Heart left ventricle (tissue), 16 donors: ENCODE results near the gene SUSD4. TPM values are rescaled to one million over a fixed set of nuclear protein-coding genes. Genes with fewer than 3 reads are reported as not detected.

Experiments
- ATAC-seq, 4 donors: fragments of 200-7000 bp; cut with Tn5 transposase; one replicate each; pipeline ENCODE4 v1.9.1; 2020 to 2022; ENCODE audit warnings: moderate library complexity in 4 of 4, mild to moderate bottlenecking in 3 of 4, moderate number of reproducible peaks in 1 of 4
- DNase-seq, 5 donors: peaks; one replicate each; pipeline ENCODE4 v3.0.0-alpha.2; 2020
- H3K27ac ChIP-seq, 12 donors: fragments of 200-600 bp; sonication (generic) in 4 of 12; one replicate each; pipeline versions ENCODE4 v1.5.0 to v1.8.0; 2016 to 2022; ENCODE audit warnings: mild to moderate bottlenecking in 2 of 12
- H3K27me3 ChIP-seq, 9 donors: fragments of 200-600 bp; sonication (generic) in 2 of 9; one replicate each; pipeline versions ENCODE4 v1.5.1 to v1.8.0; 2016 to 2022; ENCODE audit warnings: mild to moderate bottlenecking in 3 of 9
- H3K36me3 ChIP-seq, 9 donors: fragments of 200-600 bp; sonication (generic) in 2 of 9; one replicate each; pipeline versions ENCODE4 v1.5.0 to v1.8.0; 2018 to 2022; ENCODE audit warnings: mild to moderate bottlenecking in 2 of 9
- H3K4me1 ChIP-seq, 12 donors: fragments of 200-600 bp; sonication (generic) in 4 of 12; one replicate each; pipeline versions ENCODE4 v1.5.0 to v1.8.0; 2016 to 2022; ENCODE audit warnings: mild to moderate bottlenecking in 3 of 12
- H3K4me3 ChIP-seq, 12 donors: fragments of 200-600 bp; sonication (generic) in 4 of 12; one replicate each; pipeline versions ENCODE4 v1.5.0 to v1.8.0; 2017 to 2022; ENCODE audit warnings: mild to moderate bottlenecking in 9 of 12, moderate library complexity in 4 of 12
- H3K9me3 ChIP-seq, 12 donors: fragments of 200-600 bp; sonication (generic) in 4 of 12; one replicate each; pipeline versions ENCODE4 v1.5.0 to v1.8.0; 2016 to 2022; ENCODE audit warnings: mild to moderate bottlenecking in 1 of 12
- POLR2A ChIP-seq, 2 donors: fragments of 450-650 bp; IDR thresholded peaks; one replicate each; pipeline ENCODE4 v1.6.1; 2017; ENCODE audit warnings: antibody characterized with exemption in 2 of 2, mild to moderate bottlenecking in 2 of 2, moderate library complexity in 2 of 2
- WGBS, 4 donors: extraction: QIAGEN DNeasy Blood & Tissue Kit in 2 of 4; methylation state at CpG; one replicate each; pipeline versions ENCODE4 v1.1.5 to v1.1.7; 2013 to 2018; 5-methylcytosine and 5-hydroxymethylcytosine counted together
- intact Hi-C, 10 donors: fragments of 100-400 bp; cut with DNase I; formaldehyde crosslinking; loops; one replicate each; pipeline versions ENCODE4 v1.11.1 to v1.14.2; 2022
- polyA plus RNA-seq, 2 donors: library from polyadenylated mRNA; stranded (reverse); fragments of 200-250 nt; gene quantifications; one replicate each; pipeline ENCODE4 v1.2.3, GENCODE V29; 2013
- total RNA-seq, 9 donors: library from RNA; depleted of rRNA in 2 of 9; stranded (reverse); fragments of >200 nt in 2 of 9; fragmentation: NEBNext Ultra II Directional in 3 of 9; extraction: Animal tissue kit (Norgen Biotek cat#: 25700) in 3 of 9; gene quantifications; one replicate each; pipeline versions ENCODE4 v1.1.0 to v1.2.4, GENCODE V29; 2016 to 2023
- TF ChIP-seq, protein P1 (sequence below), 12 donors: fragments of 200-600 bp; sonication (generic) in 4 of 12; IDR thresholded peaks; one replicate each; pipeline versions ENCODE4 v1.5.0 to v1.8.0; 2018 to 2022; ENCODE audit warnings: antibody characterized with exemption in 12 of 12, mild to moderate bottlenecking in 5 of 12
- donor health status: ischemic (EF 13 %, LVEDD 7.1; RV severe dilation, severe dysfunction).
- donor health status: healthy with polysubstance abuse.
- donor health status: DM: no; HTN: yes; CAD: no.
- donor health status: DM: no; HTN: no; CAD: no.
- donor health status: ischemic (EF 25% LVEDD 6.9; RV normal size, moderate dysfunction).
- donor health status: ischemic (EF 25% LVEDD 5.7; RV mildly dilated, moderate dysfunction).
- donor health status: healthy.
- donor health status: DM: yes; HTN: yes; CAD: no.
- donor health status: ischemic (EF 35%, LVEDD 5.7; RV mildly dilated, moderate dysfunction).
- donor health status: nonischemic (EF 11% LVEDD 7.7; RV severe dilation, severe dysfunction).
- donor health status: DM: yes; HTN: yes; CAD: no.
- donor health status: PGD.
- donor health status: ischemic (EF 29% LVEDD 5.4; RV normal size, mild dysfunction).
- donor health status: nonischemic (EF 23%, LVEDD 6.1; RV moderate dilation, normal function).

Gene SUSD4
- total and polyA plus RNA-seq, 11 donors = 0.40 to 27.2 (median 2.4) TPM

DNA sequence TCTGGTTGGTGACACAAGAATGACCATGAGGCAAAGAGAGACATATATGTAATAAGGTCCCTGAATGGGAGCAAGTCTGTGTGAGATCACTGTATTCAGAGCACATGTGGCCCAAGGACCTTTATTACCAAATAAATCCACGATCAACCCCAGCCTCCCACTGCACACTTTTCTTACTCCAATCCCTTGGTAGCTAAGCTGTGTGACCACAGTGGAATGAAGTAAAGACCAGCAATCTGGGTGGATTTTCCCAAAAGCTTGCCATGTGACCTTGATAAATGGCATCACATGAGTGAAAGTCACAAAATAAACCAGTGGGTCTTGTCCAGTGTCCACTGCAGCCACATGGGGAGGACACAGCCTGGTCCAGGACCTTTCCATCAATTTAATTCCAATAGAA lies 184.2 kb downstream of the SUSD4 start:
- ATAC-seq (no peak), DNase-seq (no peak)
- intact Hi-C loops = loop anchor here in 1 of 10 donors (5.0 kb wide), 1 partner anchor 183 kb away; the partner anchor contains the start of gene SUSD4
- no peaks in the 10 kb centered on the region for H3K36me3 ChIP-seq
- 47 to 100% (median 94%) methylated on average over 1 of the region's 1 CpG for WGBS, 4 donors
- H3K27me3 ChIP-seq = peaks cover 0 to 4% (median 0%) of the 10 kb centered on the region in 9 donors
- peak overlapping the region in 1 of 12 donors; percentile 74 for H3K27ac ChIP-seq
- H3K4me1 ChIP-seq = peaks cover 0 to 64% (median 0%) of the 10 kb centered on the region in 12 donors
- no peak for TF ChIP-seq POLR2A (IDR thresholded peaks at IDR 0.05)
- TF ChIP-seq, protein P1, sequence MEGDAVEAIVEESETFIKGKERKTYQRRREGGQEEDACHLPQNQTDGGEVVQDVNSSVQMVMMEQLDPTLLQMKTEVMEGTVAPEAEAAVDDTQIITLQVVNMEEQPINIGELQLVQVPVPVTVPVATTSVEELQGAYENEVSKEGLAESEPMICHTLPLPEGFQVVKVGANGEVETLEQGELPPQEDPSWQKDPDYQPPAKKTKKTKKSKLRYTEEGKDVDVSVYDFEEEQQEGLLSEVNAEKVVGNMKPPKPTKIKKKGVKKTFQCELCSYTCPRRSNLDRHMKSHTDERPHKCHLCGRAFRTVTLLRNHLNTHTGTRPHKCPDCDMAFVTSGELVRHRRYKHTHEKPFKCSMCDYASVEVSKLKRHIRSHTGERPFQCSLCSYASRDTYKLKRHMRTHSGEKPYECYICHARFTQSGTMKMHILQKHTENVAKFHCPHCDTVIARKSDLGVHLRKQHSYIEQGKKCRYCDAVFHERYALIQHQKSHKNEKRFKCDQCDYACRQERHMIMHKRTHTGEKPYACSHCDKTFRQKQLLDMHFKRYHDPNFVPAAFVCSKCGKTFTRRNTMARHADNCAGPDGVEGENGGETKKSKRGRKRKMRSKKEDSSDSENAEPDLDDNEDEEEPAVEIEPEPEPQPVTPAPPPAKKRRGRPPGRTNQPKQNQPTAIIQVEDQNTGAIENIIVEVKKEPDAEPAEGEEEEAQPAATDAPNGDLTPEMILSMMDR (IDR thresholded peaks at IDR 0.05) = no peak
- no peaks in the 10 kb centered on the region for H3K9me3 ChIP-seq
- no peak overlapping the region for H3K4me3 ChIP-seq

DNA sequence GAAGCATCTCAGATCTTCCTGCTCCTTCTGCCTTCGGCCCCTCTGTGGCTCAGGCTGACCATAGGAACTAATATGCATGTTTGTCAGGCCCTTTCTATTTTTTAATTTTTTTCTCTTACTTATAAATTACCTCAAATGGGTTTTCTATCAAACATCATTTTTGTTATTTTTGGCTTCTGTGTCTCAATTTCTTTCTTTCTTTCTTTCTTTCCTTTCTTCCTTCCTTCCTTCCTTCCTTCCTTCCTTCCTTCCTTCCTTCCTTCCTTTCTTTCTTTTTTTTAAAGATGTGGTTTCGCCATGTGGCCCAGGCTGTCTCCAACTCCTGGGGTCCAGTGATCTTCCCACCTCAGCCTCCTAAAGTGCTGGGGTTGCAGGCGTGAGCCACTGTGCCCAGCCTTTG lies 184.7 kb downstream of the SUSD4 start:
- intact Hi-C loops = loop anchor here in 1 of 10 donors (5.0 kb wide), 1 partner anchor 183 kb away; the partner anchor contains the start of gene SUSD4
- DNase-seq = no peak
- peaks cover 0 to 66% (median 0%) of the 10 kb centered on the region in 12 donors for H3K4me1 ChIP-seq
- H3K9me3 ChIP-seq = no peaks in the 10 kb centered on the region
- H3K4me3 ChIP-seq = no peak overlapping the region
- no peak for ATAC-seq
- TF ChIP-seq, protein P1 (IDR thresholded peaks at IDR 0.05) = no peak
- no peak for TF ChIP-seq POLR2A (IDR thresholded peaks at IDR 0.05)
- 94 to 98% (median 96%) methylated on average over 3 of the region's 3 CpGs for WGBS, 4 donors
- peak overlapping the region in 1 of 12 donors; percentile 93 for H3K27ac ChIP-seq
- H3K36me3 ChIP-seq = no peaks in the 10 kb centered on the region
- peaks cover 0 to 4% (median 0%) of the 10 kb centered on the region in 9 donors for H3K27me3 ChIP-seq

DNA sequence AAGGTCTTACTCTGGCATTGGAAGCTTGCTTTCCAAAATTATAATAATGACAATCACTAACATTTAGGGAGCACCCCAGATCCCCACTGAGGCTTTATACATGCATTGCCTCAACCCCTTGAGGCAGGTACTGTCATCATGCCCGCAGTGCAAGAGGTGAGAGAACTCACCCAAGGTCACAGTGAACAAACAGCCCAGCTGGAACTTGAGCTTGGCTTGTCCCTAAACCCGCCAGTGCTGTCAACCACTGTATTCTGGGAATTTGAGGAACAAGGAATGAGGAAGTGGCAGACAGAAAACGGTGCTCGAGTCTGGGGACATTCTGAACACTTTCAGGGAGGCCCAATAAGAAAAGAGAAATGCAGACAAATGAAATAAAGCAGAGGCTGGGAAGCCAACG lies 186.3 kb downstream of the SUSD4 start:
- DNase-seq = peak in 4 of 5 donors; percentile 23 to 53 (median 37)
- H3K4me1 ChIP-seq = peaks cover 0 to 66% (median 0%) of the 10 kb centered on the region in 12 donors
- intact Hi-C loops = loop anchor here in 1 of 10 donors (5.0 kb wide), 1 partner anchor 185 kb away; the partner anchor contains the start of gene SUSD4
- peak; percentile 33 to 55 (median 42) for ATAC-seq
- H3K9me3 ChIP-seq = no peaks in the 10 kb centered on the region
- H3K27ac ChIP-seq = peak overlapping the region in 3 of 12 donors; percentile 17 to 93 (median 27)
- H3K4me3 ChIP-seq = no peak overlapping the region
- WGBS, 4 donors = 43 to 55% (median 51%) methylated on average over 5 of the region's 5 CpGs
- TF ChIP-seq, protein P1 (IDR thresholded peaks at IDR 0.05) = no peak
- no peak for TF ChIP-seq POLR2A (IDR thresholded peaks at IDR 0.05)
- H3K27me3 ChIP-seq = peaks cover 0 to 4% (median 0%) of the 10 kb centered on the region in 9 donors
- H3K36me3 ChIP-seq = no peaks in the 10 kb centered on the region

DNA sequence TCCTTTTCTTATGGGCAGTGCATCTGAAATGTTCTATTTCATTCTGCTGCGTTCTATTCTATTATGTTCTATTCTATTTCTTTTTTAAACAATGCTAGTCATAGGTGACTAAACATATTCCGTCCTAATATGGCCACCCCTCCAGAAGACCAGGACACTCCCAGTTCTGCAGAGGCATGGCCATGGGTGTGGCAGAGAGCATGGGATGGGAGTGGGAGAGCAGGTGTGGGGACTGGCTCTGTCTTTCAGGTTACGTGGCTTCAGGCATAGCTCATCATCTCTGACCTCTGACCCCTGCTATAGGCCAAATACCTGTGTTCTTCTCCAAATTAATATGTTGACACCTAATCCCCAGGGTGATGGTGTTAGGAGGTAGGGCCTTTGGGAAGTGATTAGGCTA lies 187.5 kb downstream of the SUSD4 start:
- ATAC-seq = no peak
- no peaks in the 10 kb centered on the region for H3K36me3 ChIP-seq

More for the DNA sequence above, 187.5 kb downstream of the SUSD4 start:
- TF ChIP-seq, protein P1 (IDR thresholded peaks at IDR 0.05) = no peak
- Histone ChIP-seq H3K9me3 (peaks cover 0 to 3% (median 0%) of the 10 kb centered on the region in 12 donors), H3K27me3 (peaks cover 0 to 4% (median 0%) of the 10 kb centered on the region in 9 donors), H3K27ac (peak overlapping the region in 2 of 12 donors; percentile 27 to 93), H3K4me1 (peaks cover 0 to 61% (median 0%) of the 10 kb centered on the region in 12 donors), H3K4me3 (peak overlapping the region in 1 of 12 donors; percentile 4)
- intact Hi-C loops = loop anchor here in 1 of 10 donors (5.0 kb wide), 1 partner anchor 186 kb away; the partner anchor contains the start of gene SUSD4
- DNase-seq = no peak
- 96 to 98% (median 97%) methylated on average over 3 of the region's 3 CpGs for WGBS, 4 donors
